ENCODE data around the gene SPEF2.

SPEF2 gene

DNA sequence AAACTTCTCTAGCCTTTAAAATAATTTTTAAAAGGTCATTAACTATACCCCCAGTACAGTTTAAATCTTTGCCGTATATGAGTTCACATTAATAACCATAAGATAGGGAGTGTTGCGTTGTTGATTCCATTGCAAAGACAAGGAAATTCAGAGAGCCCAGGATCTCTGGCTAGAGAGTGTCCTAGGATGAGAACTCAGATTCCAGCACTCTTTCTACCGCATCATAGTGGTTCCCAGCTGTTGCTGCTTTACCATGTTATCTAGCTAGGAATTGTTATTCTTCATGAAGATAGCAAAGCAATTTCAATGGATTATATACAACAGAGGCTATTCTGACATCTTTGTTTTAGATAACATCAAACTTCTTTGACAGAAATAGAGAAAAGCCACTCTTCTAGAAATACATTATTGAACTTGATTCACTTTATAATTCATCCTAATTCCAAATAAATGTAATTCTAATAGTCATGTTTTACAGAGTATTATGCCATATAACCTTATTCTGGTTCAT lies 160.7 kb downstream of the SPEF2 start:
- no peak for DNase-seq (ENCODE audit: low read depth, low spot score)

DNA sequence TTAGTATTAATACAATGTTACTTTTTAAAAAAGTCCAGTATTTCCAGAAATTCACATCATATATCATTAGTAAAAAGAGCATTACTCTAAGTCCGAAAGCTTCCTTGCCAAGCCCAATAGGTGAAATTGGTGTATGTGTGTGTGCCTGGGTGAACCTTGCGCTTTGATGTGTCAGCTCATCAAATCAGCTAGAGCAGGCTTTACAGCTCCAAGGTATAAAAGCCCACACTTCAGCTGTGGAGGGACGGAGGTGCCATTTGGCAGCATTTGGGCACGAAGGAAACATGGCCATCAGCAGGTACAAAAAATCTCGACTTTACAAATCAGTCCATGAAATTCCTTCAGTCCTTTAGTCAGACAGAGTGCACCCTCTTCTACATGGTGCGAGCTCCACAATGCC lies 162.6 kb downstream of the SPEF2 start:
- DNase-seq (ENCODE audit: low read depth, low spot score), result no peak

DNA sequence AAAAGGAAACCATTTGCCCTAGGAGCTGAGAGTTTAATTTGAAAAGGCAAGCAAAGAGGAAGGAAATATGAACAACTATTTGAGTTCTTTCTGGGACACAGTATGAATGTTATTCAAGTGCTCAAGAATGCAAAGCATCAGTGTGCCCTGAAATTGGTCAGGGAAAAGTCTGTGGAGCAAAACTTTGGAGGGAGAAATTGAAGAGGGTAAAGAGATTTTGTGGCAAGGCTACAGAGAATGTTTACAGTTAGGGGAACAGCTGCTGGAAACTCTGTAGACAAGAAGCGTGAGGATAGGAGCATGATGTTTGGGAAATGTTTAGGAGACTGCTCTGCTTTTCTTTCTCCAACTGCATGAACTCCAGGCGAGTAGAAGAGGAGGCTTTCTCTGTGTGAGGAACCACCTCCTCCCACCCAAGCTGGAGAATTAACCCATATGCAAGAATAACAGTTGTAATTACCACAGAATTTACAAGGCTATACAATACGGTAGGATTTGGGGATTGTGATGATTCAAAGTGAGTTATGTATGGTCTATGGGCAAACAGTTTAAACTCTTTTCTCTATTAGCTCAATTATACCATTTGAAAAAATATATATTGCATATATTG lies 163.6 kb downstream of the SPEF2 start:
- DNase-seq (ENCODE audit: low read depth, low spot score), result no peak

DNA sequence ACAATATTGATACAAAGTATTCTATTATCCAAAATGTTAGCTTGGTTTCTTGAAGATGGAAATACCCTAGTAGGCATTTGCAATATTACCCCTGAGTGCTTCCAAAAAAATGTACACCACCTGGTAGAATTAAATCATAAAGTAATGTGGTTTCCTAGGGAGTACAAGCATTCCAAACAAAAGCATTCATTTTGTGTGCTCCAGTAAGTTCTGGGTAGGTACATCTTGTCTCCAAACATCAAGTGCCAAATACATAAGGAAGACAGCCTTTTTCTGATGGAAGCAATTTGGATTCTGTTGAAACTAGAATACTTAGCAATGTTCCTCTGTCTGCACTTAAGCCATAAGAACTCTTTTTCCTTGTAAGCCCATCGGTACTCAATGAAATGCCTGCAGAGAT lies 165.9 kb downstream of the SPEF2 start:
- no peak for DNase-seq (ENCODE audit: low read depth, low spot score)

DNA sequence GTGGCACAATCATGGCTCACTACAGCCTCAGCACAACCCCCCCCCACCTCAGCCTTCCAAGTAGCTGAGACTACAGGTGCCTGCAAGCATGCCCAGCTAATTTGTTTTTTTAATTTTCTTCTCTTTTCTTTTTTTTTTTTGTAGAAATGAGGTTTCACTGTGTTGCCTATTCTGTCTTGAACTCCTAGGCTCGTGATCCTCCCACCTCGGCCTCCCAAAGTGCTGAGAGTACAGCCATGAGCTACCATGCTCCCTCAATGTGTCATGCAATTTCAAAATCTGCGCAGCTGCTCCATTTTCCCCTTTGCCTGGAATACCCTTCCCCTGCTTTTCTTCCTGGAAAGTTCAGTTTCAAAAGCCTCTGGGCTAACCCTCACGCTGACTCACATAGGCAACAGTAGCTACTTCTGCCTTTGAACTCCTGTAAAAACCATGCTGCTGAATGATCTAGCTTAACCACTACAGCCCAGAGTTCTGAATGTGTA lies 168.0 kb downstream of the SPEF2 start:
- DNase-seq (ENCODE audit: low read depth, low spot score), result no peak

DNA sequence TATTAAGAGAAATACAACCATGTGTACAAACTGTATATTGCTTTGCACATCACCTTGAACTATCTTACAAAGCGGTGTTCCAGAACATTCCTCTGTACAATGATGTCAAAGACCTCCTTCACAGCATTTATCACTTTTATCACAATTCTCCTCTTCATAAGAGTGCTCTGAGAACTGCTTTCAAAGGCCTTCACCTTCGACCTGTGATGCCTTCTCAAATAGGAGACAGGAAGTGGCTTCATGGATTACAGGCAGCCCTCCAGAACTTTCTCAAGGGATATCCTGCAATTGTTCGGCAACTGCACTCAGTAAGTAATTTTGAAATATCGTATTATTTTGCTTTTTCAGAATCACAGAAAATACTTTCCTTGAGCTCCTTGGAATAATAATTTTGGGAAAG lies 171.1 kb downstream of the SPEF2 start:
- no peak for DNase-seq (ENCODE audit: low read depth, low spot score)

DNA sequence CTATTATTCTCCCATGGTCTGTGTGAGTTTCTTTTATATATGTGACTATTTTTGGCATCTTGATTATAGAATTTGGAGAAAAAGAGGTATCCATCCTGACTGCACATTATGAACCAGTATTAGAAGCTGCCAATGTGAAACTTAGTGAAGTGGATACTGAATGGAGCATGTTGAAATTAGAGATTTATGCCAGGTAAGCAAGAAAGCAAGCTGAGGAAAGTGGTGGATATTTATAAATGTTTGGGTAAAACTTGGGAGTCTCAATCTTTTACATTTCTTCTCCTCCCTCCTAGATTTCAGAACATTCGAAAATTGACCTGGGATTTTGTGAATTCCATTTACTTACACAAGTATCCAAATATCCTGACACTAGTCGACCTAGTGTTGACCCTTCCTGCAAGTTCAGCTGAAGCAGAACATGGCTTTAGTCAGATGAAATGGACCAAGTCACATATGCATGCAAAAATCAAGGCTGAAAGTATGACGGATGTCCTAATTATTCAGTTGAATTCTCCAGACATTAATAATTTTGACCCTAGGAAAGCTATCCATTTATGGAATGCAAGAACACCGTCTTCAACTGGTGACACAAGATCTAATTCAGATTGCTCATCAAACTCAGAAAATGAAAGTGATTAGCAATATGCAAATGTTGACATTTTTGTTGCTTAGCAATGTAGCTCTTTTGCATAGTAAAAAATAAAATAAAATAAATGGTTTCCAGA lies 172.2 kb downstream of the SPEF2 start:
- no peak for DNase-seq (ENCODE audit: low read depth, low spot score)

DNA sequence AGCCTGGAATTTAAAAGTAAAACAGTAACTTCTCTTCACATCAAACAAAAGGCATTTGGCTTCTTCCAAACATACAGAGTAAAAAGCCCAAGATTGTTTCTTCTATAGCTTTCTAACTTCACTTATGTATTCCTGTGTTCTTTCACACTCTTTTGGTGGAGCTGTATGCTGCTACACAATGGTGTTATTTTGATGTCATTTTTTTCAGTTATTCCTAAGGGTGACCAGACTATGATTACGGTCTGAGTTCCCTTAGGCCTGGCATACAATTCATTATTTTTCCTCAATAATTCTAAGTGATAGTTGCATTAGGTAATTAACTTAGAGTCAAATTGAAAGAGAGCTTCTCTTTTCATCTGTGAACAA lies 172.8 kb downstream of the SPEF2 start:
- no peak for DNase-seq (ENCODE audit: low read depth, low spot score)

DNA sequence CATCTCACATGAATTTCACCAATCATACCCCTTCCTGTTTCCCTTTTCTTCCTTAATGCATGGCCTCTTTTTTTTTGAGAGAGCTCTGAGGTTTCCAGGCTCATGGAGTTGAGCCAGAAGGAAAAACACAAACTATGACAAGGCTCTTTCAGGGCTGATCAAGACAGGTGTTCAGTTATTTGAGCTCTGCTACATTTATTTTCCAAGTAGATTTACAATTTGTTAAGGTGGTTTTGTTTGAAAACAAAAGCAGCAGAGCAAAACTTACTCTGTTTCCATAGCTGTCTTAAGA lies 176.6 kb downstream of the SPEF2 start:
- DNase-seq (ENCODE audit: low read depth, low spot score), result no peak

DNA sequence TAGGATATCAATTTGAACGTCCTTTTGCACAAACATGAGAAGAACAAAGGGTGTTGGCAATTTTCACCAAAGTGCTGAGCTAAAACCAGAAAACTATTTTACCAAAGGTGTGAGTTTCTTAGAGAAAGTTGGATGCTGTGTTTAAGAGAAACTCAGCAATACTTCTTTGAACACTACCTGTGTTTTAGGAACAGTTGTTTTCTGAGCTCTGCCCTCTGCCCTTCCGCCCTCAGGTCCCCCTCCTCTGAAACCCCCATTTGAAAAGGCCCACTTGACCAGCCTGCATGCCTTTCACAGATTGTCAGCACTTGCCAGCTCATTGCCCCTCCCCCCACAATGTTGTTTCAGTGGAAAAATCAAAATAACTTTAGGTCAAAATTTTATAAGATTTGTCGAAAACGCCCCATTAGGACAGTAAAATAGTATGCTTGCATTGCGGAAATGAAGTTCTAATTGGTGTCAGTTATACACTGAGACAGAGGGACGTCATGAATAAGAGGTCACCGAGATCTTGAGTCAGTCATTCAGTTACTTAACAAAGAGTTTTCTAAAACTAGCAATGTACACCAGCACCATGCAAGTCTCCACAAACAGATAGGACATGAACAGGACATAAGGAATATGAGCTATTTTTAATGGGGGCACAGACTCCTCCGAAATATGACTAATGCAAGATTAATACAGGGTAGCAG lies 177.2 kb downstream of the SPEF2 start:
- DNase-seq (ENCODE audit: low read depth, low spot score), result no peak

DNA sequence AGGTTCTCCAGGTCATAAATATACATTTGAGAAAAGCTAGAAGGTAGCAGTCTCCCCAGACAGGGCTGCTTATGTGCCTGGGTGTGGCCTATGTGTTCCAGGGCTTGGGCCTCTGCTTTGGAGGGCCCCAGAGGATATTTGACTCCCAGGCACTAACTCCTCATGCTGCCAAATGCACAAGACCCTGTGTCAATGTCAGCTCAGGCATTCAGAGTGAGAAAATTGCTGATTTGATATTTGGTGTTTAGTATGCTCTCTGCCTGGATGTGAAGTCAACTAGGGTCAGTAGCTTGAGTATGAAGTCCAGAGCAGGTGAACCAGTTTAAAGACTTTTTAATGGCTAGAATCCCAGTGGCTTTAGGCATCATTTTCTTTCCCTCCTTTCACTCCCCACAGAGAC lies 181.5 kb downstream of the SPEF2 start:
- no peak for DNase-seq (ENCODE audit: low read depth, low spot score)

DNA sequence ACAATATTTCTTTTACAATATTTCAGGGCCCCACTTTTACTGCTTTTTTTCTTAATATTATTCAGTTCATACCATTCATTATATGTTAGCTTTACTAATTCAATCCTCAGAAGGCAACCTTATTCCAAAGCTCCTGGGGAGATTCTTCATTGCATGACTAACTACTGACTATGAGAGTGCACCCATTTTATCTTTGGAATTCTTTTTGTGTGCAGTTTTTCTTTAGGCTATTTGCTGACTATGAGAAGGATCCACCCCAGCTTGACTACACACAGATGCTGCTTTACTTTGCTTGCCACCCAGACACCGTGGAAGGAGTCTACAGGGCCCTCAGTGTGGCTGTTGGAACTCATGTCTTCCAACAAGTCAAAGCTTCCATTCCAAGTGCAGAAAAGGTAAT lies 182.1 kb downstream of the SPEF2 start:
- DNase-seq (ENCODE audit: low read depth, low spot score), result no peak

DNA sequence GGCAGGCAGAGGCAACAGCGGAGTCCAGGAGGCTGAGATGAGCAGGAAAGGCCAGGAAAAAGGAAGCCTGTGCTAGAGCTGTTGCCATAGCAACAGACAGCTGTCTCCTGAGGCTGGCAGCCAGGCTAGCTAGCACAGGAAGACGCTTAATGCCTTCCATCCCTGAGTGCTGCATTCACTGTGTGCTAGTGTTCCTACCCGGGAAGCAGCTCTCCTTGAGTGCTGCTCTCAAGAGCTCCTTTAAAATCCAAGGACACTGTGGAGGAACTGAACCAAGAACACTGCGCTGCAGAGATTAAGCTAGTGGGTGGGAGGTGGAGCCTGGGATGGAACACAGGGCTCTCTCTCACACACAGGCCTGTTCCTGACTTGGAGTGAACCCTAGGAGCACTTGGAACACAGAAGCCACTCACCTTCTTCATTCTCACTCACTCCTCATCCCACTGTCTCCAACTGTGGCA lies 185.6 kb downstream of the SPEF2 start:
- no peak for DNase-seq (ENCODE audit: low read depth, low spot score)

DNA sequence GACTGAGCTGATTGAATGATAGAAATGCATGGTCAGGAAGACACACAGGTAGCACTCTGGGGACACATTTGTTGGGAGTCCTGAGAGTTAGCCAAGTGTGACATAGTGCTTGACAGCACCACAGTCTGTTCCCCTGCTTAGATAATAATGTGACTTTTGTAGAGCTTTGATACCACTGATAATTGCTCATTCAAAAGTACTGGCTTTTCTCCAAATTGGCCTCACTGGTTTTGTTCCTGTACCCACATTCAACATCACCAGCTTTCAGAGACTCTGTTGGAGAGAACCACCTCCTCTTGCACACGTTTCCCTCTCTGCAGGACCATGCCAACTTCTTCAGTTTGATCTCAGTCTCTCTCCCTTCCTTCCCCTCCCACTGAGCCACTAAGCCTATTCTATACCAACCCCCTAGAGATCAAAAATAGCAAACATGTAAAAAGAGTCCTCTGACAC lies 186.6 kb downstream of the SPEF2 start:
- DNase-seq (ENCODE audit: low read depth, low spot score), result no peak

DNA sequence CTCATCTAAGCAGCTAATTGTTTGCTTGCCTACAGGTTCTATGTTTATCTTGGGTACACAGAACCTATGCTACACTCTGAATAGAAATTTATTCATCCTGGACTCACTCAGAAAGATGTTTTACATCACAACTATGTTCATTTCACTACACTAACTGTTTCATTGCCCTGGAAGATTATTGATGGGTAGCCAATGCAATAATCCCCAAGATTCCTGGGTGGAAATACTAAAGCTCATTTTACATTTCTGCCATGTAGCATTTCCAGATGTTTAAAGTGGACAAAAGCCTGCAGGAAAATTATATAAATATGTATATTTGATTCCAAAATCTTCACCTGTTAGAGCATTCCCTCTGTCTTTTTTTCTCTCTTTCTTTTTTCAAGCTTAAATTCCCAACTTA lies 187.2 kb downstream of the SPEF2 start:
- no peak for DNase-seq (ENCODE audit: low read depth, low spot score)

DNA sequence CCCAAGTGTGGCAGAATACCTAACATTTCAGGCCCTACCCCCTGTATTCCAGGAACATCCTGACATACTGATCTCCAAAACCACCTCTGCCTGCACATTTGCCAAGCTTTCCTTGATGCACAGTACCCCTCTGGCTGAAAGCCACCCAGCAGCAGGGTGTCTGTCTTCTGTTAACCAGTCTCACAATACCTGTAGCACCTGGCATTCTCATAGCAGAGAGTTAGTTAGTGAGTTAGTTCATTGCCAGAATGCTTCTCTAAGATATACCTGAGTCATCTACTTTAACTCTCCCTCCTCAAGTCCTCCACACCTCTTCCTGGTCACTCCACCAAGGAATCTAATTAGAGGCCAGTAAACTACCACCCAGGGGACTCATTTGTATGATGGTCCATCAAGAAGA lies 192.9 kb downstream of the SPEF2 start:
- no peak for DNase-seq (ENCODE audit: low read depth, low spot score)

DNA sequence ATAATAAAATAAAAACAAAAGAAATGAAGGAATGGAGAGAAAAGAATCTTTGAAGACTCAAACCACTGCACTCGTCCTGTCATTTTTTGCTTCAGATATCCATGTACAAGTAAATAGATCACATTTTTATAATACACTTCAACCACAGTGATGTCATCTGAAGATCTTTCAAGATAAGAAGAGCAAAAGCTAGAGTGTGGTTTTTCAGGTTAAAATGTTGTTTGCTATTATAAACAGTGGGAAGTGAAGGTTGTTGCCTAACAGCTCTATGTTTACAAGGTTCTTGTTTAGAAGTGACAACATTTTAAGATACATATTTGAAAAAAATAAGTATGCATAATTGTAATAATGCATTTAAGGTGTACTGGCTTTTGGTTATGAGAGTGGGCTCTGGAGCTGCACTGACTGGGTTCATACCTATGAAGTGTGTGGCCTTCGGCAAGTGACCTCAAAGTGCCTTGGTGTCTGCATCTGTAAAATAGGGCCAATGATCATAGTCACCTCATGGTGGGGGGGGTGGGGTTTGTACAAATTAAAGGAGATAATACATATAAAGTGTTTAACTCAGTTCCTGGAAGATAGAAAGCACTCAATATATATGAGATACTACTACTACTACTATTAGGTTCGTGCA lies 193.6 kb downstream of the SPEF2 start:
- no peak for DNase-seq (ENCODE audit: low read depth, low spot score)

DNA sequence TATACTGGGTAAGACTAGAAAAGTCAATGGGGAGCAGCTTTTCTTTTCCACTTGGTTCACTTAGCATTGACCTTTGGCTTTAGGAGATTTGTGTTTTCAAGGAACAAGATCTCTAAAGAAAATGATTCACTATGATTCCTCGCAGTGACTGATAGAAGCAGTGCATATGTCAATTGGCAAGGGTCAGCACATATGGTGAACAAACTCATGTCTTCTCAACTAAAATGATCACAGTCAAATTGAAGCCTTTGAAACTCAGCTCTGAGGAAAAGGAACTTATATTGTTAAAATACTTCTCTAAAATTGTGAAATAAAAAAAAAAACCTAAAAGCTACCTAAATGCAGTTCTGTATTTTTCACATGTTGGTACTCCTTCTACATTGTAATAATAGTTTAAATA lies 195.9 kb downstream of the SPEF2 start:
- DNase-seq (ENCODE audit: low read depth, low spot score), result no peak

DNA sequence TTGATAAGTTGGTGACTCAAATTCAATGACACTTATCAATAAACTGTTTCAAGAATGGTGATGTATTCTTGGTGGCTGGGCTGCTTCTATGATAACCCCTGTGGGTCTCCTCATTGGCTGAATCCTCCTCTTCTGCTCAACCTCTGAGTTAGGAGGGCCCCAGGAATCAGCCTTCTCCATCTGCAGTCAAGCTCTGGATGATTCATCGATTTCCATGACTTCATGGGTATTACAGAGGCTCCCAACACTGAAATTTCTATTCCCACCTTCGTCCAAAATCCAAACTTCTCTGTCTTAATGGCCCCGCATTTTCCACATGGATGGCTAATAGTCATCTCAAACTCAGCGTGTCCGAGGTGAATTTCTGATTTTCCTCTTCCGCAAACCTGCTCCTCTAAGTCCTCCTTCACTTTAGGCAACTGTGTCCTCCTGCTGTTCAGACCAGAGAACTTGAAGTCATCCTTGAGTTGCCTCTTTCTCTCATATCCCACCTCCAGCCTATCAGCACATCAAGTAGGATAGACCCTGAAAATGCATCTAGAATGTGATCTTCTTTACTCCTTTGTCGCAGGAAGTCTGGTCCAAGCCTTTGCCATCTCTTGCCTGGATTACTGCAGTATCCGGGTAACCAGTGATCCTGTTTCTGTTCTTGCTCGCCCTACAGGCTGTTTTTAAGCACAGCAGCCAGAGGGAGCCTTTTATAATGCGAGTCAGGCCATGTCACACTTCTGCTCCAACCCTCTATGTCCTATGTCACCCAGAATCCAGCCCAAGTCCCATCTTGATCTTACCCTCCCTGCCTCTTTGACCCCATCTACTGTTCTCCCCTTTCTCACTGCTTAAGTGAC lies 197.7 kb downstream of the SPEF2 start:
- no peak for DNase-seq (ENCODE audit: low read depth, low spot score)

DNA sequence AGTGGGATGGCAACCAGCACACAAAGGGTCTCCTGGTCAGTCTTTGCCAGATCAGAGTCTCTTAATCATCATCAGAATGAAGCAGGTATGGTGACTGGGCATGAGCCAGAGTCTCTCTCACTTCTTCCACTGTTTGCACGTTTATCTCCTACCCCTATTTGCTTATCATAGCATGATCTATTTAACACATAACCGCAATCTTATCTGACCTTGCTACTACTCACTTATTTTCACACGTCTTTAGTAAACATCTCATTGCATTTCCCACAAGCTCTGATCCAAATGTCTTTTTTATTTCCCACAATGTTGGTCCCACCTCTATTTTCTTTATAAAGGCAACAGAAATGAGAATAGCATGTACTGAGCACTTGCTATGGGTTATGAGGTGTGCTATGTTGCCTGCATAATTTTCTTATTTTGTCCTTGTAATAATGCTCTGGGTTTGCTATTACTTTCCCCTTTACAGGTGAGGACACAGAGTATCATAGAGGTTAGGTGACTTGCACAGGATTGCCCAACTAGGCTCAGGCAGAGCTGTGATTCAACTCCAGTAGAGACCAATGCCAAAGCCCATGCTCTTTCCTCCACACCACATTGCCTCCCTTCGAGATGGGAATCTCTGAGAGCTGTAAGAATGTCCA lies 199.3 kb downstream of the SPEF2 start:
- DNase-seq (ENCODE audit: low read depth, low spot score), result no peak

DNA sequence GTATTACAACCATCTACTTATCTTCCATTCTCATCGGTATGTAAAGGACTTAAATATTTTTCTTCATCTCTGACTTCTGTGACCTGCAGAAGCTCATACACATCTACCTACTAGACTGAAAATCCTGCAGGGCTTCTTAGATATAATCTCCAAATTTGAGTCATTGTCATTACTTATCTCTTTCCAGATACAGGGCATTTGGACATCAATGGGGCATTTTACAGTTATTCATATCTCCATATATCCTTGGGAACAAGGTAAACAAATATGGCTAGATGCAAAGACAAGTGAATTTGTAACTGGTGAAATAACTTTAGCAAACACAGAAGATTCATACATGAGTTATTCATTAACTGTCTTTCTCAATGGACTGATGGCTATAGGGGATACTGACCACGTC lies 201.4 kb downstream of the SPEF2 start:
- DNase-seq (ENCODE audit: low read depth, low spot score), result no peak
